ENCODE results near the gene CHRNA1. TPM values are rescaled to one million over a fixed set of nuclear protein-coding genes. Genes with fewer than 3 reads are reported as not detected.

The CHRNA1 gene
- total and polyA plus RNA-seq, 2 of the 13 experiments (the other 11 are each of a cell fraction or from before 2014, with no cell fraction given), result not detected

DNA sequence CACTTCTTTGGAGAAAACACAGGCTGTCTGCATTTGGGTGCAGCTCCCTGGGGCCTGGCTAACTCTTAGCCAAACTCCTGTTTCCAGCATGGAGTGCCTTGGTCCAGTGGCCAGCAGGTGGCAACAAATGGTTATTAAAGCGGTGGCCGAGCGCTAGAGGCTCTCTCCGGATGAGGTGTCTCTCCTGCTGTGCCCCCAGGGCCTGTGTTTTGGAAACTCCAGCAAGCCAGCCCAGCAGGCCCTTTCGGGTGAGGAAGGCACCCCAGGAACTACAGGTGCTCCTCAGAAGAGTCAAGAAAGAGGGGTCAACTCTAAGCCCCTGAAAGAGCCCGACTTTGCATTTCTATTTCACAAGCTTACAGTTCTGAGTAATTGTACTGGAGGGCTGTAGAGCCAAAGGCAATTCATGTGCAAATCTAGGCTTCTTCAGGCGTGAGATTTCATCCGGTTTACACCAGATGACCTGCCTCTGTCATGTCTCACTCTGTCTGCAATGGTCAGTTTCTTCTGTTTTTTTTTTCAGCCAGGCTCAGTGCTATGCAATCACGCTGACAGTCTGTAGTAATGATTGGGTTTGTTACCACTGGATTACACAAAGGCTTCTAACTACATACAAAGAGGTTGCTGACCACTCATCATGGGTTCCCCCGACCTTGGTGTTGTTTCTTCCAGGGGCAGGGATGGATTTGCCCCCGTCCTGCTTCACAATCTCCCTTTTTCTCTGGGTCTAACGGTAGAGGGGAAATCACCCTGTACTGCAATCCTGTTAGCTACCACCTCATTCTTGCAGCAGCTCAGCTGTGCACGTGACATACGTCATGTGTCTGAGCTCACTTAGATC, 7.6 kb upstream of the CHRNA1 start (continued):
- TF ChIP-seq, protein P1, sequence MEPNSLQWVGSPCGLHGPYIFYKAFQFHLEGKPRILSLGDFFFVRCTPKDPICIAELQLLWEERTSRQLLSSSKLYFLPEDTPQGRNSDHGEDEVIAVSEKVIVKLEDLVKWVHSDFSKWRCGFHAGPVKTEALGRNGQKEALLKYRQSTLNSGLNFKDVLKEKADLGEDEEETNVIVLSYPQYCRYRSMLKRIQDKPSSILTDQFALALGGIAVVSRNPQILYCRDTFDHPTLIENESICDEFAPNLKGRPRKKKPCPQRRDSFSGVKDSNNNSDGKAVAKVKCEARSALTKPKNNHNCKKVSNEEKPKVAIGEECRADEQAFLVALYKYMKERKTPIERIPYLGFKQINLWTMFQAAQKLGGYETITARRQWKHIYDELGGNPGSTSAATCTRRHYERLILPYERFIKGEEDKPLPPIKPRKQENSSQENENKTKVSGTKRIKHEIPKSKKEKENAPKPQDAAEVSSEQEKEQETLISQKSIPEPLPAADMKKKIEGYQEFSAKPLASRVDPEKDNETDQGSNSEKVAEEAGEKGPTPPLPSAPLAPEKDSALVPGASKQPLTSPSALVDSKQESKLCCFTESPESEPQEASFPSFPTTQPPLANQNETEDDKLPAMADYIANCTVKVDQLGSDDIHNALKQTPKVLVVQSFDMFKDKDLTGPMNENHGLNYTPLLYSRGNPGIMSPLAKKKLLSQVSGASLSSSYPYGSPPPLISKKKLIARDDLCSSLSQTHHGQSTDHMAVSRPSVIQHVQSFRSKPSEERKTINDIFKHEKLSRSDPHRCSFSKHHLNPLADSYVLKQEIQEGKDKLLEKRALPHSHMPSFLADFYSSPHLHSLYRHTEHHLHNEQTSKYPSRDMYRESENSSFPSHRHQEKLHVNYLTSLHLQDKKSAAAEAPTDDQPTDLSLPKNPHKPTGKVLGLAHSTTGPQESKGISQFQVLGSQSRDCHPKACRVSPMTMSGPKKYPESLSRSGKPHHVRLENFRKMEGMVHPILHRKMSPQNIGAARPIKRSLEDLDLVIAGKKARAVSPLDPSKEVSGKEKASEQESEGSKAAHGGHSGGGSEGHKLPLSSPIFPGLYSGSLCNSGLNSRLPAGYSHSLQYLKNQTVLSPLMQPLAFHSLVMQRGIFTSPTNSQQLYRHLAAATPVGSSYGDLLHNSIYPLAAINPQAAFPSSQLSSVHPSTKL (CRISPR knock-in tag; IDR thresholded peaks at IDR 0.05), result 0 out of 2 replicates have a peak, but pooled peaks have one; percentile 25
- TF ChIP-seq CBFB (CRISPR knock-in tag; IDR thresholded peaks at IDR 0.05) (no peak), HOXA5 (CRISPR knock-in tag; IDR thresholded peaks at IDR 0.05) (0 out of 2 replicates have a peak, but pooled peaks have one; percentile 59), KAT8 (CRISPR knock-in tag; IDR thresholded peaks at IDR 0.05) (no peak), KDM3A (CRISPR knock-in tag; IDR thresholded peaks at IDR 0.05; ENCODE audit: low read depth) (0 out of 2 replicates have a peak, but pooled peaks have one; percentile 49), RXRB (CRISPR knock-in tag; IDR thresholded peaks at IDR 0.05; ENCODE audit: borderline replicate concordance) (peak; percentile 19; the same call in 1 of the 2 replicates), ATF1 (CRISPR knock-in tag; IDR thresholded peaks at IDR 0.05) (no peak), KDM5B (CRISPR knock-in tag; IDR thresholded peaks at IDR 0.05; ENCODE audit: borderline replicate concordance) (peak; percentile 27; the same call in 1 of the 2 replicates), ZFP36L2 (CRISPR knock-in tag; IDR thresholded peaks at IDR 0.05) (0 out of 2 replicates have a peak, but pooled peaks have one; percentile 22), ZNF777 (CRISPR knock-in tag; IDR thresholded peaks at IDR 0.05) (0 out of 2 replicates have a peak, but pooled peaks have one; percentile 28), ZBTB7A (CRISPR knock-in tag; IDR thresholded peaks at IDR 0.05) (0 out of 2 replicates have a peak, but pooled peaks have one; percentile 33)
- TF ChIP-seq, protein P2, sequence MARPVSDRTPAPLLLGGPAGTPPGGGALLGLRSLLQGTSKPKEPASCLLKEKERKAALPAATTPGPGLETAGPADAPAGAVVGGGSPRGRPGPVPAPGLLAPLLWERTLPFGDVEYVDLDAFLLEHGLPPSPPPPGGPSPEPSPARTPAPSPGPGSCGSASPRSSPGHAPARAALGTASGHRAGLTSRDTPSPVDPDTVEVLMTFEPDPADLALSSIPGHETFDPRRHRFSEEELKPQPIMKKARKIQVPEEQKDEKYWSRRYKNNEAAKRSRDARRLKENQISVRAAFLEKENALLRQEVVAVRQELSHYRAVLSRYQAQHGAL (CRISPR knock-in tag; IDR thresholded peaks at IDR 0.05; ENCODE audit: not compliant biosample characterization), result peak; percentile 43
- TF ChIP-seq, protein P3, sequence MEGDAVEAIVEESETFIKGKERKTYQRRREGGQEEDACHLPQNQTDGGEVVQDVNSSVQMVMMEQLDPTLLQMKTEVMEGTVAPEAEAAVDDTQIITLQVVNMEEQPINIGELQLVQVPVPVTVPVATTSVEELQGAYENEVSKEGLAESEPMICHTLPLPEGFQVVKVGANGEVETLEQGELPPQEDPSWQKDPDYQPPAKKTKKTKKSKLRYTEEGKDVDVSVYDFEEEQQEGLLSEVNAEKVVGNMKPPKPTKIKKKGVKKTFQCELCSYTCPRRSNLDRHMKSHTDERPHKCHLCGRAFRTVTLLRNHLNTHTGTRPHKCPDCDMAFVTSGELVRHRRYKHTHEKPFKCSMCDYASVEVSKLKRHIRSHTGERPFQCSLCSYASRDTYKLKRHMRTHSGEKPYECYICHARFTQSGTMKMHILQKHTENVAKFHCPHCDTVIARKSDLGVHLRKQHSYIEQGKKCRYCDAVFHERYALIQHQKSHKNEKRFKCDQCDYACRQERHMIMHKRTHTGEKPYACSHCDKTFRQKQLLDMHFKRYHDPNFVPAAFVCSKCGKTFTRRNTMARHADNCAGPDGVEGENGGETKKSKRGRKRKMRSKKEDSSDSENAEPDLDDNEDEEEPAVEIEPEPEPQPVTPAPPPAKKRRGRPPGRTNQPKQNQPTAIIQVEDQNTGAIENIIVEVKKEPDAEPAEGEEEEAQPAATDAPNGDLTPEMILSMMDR (CRISPR knock-in tag; IDR thresholded peaks at IDR 0.05), result peak; percentile 94
- TF ChIP-seq, protein P4, sequence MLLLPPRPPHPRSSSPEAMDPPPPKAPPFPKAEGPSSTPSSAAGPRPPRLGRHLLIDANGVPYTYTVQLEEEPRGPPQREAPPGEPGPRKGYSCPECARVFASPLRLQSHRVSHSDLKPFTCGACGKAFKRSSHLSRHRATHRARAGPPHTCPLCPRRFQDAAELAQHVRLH (CRISPR knock-in tag; IDR thresholded peaks at IDR 0.05; ENCODE audit: borderline replicate concordance, low read depth), result peak; percentile 40; the same call in 1 of the 2 replicates
